Inflammatory macrophage (primary cell): ENCODE results near the gene BLVRB.
"Not testable (repeated sequence)": the region's sequence is repeated elsewhere in the genome, so short reads cannot be mapped to it uniquely, and the experiment has no call there.

Experiments
- DNase-seq, 2 donors: peaks; one replicate each; pipeline ENCODE4 v3.0.0-alpha.2; 2020 to 2022

BLVRB gene

DNA sequence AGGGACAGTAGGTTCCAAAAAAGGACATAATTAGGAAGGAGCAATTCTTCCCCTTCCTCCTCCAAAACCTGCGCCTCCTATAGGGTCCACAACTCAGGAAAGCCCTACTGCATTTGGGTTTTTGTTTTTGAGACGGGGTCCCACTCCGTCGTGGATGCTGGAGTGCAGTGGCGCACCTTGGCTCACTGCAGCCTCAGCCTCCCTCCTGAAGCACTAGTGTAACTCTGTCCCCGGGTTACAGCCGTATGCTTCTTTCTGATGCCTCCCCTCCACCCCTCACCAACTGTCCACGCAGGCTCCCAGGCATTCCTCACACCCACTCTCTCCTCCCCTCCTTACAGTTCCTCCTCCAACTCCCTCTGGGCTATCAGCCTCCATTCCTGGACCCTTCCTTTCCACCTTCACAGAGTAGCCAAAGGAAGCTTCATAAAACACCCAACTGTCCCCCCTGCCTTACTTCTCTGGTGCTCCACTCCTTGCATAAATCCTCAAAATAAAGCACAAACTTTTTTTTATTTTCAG is 19.2 kb downstream of the BLVRB start:
- no peak for DNase-seq

DNA sequence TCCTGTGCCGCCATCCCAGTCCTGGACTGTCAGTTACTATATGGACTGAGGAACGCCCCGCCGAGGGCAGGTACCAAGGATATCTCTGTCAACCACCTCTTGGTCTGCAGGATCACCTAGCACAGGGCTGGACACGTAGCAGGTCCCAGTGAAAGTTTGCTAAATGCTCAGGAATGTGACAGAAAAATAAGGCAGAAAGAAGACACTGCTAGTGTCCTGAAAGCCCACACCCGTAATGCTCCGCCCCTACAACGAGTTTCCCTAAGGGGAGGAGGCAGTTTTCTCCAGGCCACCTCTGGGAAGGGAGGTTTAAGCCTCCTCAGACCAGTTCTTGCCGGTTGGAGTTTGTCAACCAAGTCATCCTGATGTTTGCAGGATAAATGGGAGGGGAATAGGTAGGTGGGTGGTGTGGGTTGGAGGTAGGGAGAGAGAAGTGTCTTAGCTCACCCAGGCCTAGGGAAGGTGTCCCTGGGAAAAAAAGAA is 19.7 kb downstream of the BLVRB start:
- DNase-seq: no peak

DNA sequence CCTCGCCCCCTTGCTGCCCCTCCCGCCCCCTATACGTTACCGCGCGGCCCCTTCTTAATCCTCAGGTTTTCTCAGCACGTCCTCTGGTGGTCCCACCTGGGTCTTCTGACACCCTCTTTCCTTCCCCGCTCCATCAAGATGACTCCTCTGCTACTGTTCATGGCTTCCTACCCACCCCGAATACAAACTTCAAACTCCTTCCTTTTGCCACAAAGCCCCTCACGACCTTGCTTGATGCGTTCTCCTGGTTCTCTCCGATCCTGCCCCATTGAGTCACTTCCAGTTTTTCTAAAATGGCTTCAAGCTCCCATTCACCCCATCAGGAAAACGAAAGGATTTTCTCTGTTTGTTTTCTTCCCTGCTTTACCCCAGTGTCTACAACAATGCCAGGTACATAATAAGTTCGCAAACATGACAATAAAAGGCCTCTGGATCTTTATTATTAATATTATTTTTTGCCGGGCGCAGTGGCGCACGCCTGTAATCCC is 20.7 kb downstream of the BLVRB start:
- no peak for DNase-seq

DNA sequence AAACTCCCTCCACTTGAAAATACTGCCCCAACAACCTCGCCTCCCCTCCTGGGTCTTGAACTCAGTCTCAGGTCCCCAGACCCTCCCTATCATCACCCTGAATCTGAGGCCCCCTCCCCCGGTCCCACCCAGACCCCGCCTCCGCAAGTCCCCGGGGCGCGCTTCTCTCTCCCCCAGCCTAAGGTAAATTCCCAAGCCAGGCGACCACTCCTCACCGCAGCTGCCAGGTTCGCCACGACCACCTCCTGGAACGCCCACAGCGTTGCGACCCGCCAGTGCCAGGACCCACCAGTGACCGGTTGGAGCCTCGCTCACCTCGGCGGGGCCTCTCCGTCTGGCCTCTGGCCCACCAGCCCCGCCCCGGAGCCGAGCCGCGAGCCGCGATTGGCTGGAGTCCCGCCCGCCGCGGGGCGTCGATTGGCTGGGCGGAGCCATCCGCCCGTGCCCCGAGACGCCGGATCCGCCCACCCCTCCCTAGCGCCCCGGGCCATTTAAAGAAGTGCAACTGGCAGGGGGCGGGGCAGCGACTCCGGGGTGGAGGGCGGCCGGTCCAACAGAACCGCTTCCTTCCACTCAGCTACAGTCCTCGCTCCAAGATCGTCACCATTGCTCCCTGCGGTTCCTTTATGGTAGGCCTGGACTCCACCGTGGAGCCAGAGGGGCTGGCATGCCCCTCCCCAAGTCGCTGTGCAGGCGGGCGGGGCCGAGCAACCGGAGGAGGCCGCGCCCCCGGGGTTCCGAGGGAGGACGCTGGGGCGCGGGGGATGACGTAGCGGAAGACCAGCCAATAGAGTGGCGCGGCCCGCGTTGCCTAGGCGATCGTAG is 21.3 kb downstream of the BLVRB start, which contains the start of gene SERTAD3:
Gene SERTAD3 (minus strand): TSS at position 336 of the 825 bp plus-strand sequence. CDS start 2,255 bp downstream, outside the sequence.
- peak; percentile 96 to 98 for DNase-seq

DNA sequence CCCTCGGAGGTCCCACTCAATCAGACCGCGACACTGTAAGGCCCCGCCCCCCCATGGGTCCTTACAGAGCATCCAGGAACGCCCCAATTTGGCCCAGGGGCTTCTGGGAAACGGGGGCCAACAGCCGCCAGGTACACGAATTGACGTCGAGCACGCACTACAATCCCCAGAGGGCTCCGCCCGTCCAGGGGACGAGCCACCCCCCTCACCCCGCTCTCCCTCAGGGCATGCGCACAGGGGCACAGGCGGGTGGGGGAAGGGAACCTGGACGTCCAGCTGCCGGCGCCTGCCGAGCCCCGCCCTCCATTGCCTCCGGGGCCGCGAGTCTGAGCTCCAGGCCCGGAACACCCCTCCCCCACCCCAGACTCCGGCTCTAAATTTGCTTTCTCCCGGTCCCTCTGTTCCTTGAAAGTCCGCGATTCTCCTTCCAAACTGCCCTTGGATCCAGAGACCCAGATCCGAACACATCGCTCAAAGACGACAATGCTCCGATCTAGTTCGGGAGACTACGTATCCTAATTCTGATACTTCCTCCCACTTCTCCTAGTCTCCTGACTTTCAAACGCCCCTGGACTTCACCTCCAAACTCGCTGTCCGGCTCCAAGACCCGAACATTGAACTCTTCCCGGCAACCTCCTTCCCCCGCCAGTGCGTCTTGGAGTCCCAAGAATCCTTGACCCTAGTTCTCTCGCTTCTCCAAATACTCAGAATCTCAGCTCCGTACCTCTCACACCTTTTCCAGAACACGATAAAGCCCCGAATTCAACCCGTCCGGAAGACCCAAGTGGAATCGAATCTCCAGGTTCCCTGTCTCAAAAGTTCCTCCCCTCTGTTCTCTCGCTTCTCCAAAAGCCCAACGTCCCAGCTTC is 22.2 kb downstream of the BLVRB start:
- peak; percentile 99 for DNase-seq

DNA sequence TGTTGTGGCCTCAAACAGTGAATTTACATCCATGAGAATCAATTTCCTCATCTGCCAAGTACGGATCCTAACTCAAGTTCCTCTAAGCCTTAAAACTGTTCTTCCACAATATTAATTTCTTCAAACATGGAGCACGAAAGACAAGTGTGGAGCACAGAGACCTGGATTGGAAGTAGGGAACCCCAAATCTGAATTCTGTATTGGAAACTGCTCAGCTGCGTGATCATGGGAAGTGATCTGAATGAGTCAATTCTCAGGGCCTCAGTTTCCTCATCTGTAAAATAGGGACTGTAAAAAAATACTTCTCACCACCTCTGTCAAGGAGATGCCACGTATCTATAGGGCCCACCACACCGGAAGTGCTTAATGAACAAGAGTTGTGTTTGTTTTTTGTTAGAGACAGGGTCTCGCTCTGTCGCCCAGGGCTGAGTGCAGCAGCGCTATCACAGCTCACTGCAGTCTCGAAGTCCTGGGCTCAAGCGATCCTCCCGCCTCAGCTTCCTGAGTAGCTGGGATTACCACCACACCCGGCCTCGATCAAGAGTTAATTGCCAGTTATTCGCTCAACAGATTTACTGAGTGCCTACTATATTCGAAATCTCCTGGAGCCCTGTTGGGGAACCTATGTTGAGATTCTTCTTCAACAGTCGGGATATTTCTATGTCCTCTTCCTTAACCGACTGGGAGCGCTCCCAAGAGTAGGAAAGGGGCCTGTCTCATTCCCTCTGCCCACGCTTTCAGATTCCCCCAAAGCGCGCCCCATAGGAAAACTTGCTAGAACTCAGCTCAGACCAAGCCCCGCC is 23.0 kb downstream of the BLVRB start:
- DNase-seq: no peak

DNA sequence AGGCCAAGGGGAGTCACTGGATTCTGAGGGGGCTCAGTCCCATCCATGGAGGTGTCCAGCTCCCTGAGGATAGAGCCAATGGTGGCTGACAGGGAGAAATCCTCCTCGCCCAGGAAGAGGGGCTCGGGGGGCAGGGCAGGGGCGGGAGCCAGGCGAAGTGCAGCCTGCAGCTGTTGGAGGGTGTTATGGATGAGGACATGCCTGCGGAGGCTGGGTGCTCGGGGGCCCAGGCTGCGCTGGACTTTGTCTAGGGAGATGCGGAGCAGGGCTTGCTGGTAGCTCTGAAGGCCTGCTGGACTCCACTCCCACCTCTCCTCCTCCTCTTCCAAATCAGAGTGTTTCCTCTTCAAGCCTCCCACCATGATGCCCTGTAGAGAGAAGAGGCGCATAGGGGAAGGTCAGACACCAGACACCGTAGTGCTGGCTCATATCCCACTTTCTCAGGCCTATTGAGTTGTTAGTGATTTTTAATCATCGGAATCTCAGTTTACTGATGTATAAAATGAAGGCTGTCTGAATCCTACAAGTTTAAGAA is 23.8 kb downstream of the BLVRB start:
- peak in 1 of 2 donors; percentile 14 for DNase-seq

DNA sequence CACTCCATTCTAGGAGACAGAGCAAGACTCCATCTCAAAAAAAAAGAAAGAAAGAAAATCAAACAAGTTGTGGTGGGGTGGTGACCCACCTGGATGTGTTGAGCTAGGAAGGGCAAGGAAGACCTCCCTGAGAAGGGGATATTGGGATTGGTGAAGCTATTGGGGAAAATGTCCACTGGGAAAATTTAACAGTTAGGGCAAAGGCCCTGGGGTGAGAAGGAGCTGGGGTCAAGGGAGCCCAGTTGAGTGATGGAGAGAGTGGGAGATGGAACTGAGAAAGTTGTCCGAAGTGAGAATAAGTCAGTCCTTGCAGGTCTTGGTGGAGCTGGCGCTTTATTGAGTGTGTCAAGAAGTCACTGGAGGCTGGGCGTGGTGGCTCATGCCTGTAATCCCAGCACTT is 27.3 kb downstream of the BLVRB start:
- no peak for DNase-seq

DNA sequence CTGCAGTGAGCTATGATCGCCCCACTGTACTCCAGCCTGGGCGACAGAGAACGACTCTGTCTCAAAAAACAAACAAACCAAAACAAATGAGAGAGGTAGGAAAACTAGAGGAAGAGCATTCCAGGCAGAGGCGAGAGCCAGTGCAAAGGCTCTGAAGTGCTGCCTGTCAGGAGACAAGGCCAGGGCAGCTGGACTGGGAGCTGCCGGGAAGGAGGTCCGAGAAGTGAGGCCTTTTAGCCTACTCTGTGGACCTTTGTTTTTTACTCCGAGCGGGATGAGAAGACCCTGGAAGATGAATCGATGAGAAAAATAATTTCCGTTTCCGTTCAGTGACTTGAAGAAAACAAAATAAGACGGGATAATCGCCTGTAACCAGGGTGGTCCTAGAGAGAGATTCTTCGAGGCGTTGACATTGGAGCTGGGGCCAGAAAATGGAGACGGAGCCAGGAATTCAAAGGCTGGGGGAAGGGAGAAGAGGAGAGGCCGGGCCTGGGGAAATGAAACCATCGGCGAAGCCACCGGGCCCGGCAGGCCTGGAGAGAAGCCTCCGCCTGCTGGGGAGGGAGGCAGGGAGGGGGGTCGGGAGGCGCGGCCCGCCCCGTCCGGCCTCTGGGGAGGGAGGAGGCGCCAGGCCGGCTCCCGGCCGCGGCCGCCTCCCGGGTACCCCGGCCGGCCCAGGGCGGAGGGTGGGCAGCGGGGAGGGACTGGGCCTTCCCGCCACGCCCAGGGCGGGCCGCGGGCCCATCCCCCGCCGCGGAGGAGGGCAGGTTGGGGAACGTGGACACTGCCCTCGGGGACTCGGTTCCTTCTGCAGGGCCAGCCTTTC is 31.9 kb downstream of the BLVRB start:
- peak; percentile 94 to 95 for DNase-seq

DNA sequence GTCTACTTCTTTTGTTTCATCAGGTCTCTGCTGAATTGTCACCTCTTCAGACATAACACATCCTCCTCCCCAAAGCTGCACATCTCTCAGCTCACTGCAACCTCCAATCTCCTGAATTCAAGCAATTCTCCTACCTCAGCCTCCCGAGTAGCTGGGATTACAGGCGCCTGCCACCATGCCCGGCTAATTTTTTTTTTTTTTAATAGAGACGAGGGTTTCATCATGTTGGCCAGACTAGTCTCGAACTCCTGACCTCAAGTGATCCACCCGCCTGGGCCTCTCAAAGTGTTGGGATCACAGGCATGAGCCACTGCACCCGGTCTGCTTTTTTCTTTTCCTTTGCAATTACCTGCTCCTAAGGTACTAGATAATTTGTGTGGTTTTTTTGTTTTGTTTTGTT is 32.8 kb downstream of the BLVRB start:
- DNase-seq: not testable (repeated sequence)

DNA sequence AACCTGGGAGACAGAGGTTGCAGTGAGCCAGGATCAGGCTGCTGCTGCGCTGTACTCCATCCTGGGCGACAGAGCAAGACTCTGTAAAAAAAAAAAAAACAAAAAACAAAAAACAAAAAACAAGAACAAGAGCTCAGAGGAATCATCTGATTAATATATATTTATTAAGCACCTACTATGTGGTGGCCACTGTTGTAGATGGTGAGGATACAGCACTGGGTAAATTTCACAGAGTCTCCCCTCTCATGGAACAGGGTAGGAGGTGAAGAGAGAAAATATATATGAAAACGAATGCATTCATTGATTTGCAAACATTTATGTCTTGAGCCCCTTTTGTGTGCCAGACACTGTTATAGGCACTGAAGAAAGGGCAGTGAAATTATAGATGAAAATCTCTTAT is 33.8 kb downstream of the BLVRB start:
- DNase-seq: no peak

DNA sequence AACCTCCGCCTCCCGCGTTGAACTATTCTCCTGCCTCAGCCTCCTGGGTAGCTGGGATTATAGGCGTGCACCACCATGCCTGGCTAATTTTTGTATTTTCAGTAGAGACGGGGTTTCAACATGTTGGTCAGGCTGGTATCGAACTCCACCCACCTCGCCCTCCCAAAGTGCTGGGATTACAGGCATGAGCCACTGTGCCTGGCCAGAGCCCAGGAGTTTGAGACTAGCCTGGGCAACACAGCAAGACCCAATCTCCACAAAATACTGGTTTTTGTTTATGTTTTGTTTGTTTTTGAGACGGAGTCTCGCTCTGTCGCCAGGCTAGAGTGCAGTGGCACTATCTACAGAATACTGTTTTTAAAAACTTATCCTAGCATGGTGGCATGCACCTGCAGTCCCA is 35.3 kb downstream of the BLVRB start:
- not testable (repeated sequence) for DNase-seq

DNA sequence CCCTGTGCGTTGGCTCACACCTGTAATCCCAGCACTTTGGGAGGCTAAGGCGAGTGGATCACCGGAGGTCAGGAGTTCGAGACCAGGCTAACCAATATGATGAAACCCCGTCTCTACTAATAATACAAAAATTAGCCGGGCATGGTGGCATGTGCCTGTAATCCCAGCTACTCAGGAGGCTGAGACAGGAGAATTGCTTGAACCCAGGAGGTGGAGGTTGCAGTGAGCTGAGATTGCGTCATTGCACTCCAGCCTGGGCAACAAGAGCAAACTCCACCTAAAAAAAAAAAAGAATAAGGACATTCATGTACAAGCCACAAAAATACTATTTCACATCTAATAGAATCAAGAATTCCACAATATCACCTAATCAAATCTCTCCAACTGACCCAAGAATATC is 37.3 kb downstream of the BLVRB start:
- not testable (repeated sequence) for DNase-seq

DNA sequence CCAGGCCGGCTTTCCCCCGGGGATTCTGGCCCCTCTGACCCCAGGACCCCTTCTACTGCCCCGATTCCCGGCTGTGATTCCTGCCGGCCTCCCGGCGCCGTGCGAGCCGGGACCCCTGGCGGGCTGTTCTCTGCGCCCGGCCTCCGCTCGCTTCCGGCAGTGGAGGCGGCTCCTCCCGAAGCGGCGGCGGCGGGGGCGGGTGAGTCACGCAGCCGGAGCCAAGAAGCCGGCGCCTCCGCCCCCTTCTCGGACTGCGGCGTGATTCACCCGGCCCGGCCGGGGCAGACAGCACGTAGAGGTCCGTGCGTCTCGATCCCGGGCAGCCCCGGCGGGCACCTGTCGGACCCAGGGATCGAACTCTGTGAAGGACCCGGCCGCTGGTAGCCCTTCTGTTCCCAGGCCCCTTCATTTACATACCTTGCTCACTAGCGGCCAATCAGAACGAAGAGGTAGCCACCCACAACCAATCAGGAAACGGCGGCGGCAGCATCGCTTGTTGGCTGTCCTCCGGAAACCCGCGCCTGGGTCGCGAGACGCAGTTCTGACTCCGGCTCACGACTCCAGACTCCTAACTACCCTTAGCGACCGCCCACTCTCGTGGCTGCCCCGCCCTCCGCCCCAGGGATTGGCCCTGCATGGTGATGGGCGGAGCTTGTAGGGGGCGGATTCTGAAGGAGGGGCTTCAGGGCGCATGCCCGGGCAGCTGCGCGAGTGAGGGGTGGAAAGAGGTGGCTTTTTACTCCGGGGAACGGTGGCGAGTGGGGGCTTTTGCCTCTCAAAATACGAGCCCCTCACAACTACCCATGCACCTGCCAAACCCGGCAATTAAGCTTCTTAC is 39.9 kb downstream of the BLVRB start, which contains the start of gene SERTAD1:
Gene SERTAD1 (minus strand): TSS at position 543 of the 838 bp plus-strand sequence. CDS start 2,446 bp downstream, outside the sequence.
- peak; percentile 100 for DNase-seq

DNA sequence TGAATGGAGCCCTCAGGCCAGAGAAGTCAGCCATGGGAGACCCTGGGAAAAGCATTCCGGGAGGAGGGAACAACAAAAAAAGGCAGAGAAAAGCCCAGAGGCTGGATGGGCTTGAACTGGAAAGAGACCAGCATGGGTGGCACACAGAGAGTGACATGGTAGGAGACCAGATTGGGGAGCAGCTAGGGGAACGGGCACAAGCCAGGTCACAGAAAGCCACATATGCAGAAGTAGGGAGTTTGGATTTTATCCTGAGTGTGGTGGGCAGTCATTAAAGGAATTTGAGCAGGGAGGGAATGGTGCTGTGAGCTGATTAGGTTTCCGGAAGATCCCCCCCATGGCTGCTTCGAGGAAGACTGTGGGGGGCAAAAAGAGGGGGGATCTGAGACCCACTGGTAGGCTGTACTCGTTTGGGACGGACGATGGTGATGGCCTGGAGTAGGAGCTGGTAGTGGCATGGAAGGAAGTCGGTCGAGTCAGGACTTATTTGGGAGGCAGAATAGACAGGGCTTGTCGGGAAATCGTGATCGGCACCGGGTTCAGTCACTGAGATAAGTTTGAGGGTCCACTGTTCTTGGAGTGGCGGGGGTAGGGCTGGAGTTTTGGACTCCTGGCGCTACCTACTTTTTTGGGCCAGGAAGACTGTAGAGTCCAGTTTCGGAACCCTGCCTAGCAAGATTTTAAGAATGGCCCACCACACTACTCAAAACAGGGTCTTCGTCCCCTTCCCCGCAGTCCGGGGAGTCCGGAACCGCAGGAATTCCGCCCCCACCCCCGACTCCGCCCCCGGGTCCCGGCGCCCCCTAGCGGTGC is 40.7 kb downstream of the BLVRB start:
- DNase-seq: peak in 1 of 2 donors; percentile 23

DNA sequence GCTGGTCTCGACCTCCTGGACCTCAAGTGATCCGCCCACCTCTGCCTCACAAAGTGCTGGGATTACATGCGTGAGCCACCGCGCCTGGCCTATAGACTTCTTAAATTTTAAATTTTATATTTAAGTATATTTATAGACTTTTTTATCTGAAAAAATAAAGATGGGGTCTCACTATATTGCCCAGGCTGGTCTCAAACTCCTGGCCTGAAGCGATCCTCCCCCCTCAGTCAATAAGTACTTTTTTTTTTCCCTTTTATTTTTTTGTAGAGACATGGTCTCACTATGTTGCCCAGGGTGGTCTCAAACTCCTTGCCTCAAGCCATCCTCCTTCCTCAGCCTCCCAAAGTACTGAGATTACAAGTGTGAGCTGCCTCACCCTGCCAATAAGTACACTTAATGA is 41.6 kb downstream of the BLVRB start:
- DNase-seq: no peak

DNA sequence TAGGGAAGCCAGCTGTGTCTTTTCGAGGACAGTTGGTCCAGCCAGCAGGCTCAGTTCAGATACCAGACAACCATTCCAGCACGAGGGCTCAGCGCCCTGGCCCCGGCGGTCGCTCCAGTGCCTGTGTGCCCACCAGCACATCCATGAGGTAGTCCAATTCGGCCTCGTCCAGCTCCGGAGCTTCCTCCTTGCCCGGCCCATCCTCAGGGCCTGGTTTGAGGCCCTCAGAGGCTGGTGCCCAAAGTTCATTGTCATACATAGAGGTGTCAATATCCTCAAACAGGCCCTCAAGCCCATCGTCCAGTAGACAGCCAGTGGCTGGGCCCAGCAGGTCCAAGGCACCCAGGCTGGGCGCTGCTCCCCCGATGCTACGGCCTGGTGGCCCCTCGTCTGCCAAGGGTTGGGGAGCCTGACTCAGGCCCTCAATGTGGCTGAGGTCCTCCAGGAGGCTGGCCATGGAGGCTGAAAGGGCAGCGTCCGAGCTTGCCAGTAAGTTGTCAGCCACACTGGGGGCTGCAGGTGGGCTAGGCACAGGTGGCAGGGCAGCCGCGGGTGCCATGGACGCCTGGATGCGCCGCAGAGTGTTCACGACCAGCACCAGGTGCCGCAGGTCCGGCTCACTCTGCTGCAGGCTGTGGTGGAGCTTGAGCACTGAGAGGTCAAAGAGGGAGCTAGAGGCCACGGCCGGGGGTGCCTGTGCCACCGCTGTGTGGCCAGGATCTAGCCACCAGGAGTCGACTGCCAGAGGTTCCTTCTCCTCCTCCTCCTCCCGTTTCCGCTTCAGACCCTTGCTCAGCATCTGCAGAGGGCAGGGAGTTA is 42.6 kb downstream of the BLVRB start:
- no peak for DNase-seq
